NCI-H82 treated with DMSO at 0.1 percent for 48 hours (cell line): ENCODE measurements around the gene CEBPB.
"Not testable (repeated sequence)": the region's sequence is repeated elsewhere in the genome, so short reads cannot be mapped to it uniquely, and the experiment has no call there.

Source experiments
- DNase-seq: peaks from one replicate; lab custom pipeline; 2025; ENCODE audit not compliant: unreplicated experiment; lab: John Stamatoyannopoulos, UW

The CEBPB gene

DNA sequence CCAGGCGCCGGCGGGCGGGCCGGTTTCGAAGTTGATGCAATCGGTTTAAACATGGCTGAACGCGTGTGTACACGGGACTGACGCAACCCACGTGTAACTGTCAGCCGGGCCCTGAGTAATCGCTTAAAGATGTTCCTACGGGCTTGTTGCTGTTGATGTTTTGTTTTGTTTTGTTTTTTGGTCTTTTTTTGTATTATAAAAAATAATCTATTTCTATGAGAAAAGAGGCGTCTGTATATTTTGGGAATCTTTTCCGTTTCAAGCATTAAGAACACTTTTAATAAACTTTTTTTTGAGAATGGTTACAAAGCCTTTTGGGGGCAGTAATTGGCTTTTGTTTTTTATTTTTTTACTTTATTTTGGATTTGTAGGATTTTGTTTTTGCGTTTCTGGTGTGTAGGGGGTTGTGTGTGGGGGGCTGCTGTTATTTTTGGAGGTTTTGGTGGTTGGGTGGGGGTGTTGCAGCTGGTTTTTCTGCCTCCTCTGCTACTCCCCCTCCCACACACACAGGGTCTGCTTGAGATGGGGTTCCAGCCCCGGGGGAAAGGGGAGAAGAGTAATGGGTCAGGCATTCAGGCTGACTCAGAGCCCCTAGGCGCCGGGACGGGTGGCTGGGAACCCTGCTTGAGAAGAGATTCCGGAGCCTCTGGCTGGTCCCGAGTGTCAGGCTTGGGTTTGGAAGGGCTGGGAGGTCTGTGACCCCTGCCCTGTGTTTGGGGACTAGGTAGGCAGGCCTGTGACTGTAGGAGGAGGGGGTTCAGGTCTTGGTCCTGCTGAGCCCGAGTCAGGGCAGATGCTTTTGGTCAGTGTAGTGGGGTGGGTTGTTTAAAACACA is 2.0 kb downstream of the CEBPB start:
- peak; percentile 68 for DNase-seq

DNA sequence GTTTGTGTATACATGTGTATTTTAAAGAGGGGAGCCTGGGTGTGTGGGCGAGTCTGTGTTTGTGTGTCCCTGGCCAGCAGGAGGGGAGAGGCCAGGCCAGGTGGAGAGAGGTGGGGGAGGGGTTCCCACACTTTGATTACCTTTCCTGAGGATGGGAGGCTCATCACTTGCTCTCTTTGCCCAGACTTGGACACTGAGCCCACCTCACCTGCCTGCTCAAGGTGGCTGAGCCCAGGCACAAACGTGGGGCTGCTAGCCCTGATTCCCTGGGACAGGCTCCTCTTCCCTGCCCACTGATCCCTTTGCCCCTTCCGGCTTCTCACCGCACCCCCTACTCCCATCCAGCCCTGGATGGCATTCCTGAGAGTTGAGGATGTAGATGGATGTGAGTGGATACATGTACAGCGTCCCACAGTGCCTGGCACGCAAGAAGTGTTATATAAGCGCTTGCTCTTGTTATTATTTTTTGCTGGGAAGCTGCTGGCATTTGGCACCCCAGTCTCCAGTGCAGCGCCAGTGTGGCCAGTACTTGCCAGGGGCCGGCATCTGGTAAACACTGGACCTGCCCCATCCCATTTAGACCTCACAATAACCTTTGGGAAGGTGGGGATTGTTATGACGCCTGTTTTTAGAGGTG is 2.7 kb downstream of the CEBPB start:
- DNase-seq = no peak

DNA sequence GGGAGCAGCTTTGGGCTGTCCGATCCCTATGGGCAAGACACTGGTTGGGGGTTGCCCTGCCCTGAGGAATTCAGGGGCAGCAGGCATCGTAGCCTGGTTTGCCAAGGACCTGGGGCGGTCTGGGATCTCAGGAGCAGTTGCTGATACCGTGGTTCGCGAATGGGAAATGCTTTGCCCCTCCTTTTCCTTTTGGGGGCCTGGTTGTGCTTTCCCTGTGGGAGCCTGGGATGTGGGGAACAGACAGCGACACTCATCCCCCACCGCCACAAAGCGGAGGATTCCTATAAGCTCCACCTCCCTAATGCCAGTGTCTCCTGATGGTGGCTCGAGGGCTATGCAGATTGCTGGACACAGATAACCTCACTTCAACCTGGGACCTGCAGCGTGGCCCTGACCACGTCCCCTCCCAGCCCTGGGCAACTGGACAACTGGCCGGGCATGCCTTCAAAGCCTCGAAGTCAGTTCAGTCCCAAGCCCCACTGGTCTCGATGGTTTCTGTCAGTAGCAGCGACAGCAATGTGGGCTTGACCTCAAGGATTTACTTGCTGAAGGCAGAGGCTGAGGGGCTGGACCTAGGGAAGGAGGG is 3.3 kb downstream of the CEBPB start:
- DNase-seq = no peak

DNA sequence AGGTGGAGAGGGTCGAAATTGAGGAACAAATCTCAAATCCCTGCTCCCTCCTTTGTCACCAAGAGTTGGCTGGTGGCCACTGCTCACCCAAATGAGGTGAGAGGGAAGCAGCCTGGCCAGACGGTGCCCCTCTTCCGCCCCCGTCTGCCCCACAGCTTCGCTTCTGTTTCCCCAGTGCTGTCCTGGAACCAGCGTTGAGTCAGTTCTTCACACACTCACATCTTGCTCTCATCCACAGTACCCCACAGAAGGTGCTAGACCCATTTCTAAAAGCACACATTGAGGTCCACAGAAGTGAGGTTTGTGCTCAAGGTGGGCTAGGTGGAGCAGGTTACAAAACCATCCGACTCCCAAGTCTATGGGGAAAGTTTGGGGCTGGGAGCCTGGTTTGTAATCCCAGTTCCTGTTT is 3.8 kb downstream of the CEBPB start:
- no peak for DNase-seq

DNA sequence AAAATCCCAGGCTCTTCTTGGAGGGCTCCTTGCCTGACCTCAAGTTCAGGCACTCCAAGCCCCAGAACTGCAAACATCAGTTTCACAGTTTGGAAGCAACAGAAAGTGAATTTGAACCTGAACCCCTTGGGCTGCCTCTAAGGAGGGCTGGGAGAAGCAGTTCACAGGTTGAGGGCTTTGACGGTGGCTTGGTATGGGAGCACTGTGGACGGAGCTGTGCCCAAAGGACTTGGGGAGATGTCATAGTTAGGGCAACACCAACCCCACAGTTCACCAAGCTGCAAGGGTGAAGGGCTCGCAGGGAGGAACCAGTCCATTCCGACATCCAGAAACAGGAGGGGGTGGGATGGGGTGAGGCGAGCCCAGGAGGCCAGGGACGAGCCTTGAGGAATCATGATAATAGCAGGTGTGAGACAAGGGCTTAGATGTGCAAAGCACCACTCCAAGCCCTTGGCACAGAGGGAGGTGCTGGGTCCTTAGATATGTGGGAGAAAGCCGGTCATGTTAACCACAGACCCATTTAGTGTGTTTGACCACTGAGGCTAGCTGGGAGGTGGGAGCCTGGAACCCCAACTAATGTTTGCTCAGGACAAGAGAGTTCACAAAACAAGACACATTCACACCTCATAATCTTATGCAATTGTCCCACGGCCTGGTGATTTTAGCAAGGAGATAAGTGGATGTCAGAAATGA is 4.3 kb downstream of the CEBPB start:
- DNase-seq = no peak

DNA sequence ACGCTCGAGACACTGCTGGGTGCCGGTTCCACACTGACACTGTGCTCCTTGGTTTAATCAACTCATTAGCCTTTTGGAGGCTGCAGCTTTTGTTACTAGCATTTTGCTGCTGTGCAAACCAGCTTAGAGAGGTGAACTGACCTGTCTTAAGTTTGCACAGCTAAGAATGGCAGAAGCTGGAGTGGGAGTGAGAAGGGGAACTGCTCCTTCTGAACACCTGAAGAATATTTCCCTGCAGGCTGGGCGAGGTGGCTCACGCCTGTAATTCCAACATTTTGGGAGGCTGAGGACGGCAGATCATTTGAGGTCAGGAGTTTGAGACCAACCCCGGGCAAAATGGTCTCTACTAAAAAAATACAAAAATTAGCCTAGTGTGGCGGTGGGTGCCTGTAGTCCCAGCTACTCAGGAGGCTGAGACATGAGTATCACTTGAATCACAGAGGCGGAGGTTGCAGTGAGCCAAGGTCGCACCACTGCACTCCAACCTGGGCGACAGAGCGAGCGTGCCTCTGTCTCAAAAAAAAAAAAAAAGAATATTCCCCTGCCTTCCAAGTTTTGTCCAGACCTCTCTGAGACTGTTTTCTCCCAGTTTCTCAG is 5.0 kb downstream of the CEBPB start:
- no peak for DNase-seq

DNA sequence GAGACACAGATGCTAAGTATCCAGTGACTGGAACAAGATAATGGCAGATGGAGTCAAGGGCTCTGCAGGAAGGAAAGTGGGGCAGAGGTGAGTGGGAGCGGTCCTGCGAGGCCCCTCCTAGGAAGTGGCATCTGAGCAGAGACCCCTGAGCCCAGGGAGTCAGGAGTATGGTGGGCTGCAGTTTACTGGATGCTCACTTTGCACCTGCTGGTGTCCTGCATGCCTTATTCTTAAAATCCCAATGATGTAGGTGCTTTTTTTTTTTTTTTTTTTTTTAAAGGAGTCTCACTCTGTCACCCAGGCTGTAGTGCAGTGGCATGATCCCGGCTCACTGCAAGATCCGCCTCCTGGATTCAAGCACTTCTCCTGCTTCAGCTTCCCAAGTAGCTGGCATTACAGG is 5.6 kb downstream of the CEBPB start:
- no peak for DNase-seq

DNA sequence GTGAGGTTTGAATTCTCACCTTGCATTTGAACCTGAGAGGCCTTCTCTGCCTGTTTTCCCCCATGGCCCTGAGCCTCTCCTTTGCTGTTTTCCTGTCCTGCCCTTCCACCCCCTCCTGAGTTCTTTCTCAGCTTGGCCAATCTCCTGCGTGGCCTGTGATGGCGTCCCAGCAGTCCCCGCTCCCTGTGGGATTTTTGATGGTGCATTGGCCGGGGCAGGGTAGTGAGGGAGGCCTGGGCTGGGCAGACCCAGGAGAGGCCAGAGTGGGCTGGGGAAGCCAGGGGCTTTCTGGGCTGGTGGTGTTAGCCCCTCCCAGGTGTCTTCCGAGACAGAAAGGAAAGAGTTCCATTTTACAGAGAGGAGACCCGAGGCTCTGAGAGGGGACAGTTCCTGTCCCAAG is 6.3 kb downstream of the CEBPB start:
- DNase-seq = no peak

DNA sequence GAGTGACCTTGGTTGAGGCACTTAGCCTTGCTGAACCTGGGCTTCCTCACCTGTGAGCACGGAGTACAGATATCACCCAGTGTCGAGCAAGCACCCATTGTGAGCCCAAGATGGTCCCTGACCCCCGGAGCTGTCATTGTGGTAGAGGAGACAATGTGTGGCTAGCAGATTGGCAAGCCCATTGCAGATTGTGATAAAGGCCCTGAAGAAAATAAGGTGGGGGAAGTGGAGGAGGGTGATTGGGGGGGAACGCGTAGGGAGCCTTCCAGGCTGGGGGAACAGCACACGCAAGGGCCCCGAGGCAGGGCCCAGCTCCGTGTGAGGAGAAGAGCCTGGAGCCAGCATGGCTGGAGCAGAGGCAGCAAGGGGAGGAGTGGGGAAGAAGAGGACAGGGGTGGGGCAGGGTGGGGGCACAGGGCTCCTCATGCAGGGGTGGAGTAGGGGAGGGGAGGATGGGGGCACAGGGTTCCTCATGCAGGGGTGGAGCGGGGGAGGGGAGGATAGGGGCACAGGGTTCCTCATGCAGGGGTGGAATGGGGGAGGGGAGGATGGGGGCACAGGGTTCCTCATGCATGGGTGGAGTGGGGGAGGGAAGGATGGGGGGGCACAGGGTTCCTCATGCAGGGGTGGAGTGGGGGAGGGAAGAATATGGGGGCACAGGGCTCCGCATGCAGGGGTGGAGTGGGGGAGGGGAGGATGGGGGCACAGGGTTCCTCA is 7.0 kb downstream of the CEBPB start:
- DNase-seq = no peak

DNA sequence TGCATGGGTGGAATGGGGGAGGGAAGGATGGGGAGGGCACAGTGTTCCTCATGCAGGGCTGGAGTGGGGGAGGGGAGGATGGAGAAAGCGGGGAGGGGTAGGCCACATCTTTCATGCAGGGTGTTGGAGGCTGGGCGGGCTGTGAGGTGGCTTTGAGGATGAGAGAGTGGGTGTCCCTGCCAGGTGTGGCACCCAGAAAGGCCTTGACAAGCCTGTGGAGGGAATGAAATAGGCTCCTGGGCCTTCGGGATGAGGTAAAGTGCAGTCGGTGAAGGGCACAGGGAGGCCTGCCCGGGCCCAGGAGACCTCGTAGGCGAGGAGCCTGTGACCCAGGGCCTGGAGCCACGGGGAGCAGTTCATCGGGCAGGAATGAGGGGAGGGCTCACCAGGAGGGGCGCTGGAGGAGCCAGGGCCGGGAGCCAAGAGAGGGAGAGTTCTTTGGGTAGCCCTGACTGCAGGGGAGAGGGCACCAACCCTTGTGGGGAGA is 7.6 kb downstream of the CEBPB start:
- no peak for DNase-seq

DNA sequence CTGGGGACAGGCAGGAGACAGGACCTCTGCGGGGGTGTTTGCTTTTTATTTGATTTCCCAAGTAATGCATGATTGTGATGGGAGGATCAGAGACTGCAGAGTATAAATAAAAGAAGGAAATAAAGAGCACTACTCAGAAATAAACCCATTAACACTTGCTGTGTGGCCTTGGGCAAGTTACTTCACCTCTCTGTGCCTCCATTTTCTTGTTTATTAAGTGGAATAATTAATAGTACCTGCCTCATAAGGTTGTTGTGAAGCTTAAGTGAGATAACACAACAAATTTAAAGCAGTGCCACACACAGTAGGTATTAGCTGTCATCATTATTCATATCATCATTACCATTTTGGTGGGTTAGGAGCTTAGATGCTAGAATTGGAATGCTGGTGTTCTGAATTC is 8.1 kb downstream of the CEBPB start:
- no peak for DNase-seq

DNA sequence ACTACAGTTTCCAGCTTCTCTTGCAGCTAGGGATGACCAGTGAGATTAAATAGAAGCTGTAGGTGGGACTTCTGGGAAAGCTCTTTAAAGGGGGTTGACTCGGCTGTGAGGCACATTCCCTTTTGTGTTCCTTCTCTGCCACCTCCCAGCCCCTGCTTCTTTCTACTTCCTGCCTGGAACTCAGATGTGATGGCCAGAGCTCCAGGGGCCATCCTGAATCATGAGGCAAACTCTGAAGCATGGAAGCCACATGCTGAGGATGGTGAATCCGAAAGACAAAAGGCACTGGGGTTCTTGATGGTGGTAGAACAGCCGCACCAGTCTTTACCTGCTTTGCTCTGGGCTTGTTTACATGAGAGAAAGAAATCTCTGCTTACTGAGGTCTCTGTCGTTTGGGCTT is 9.1 kb downstream of the CEBPB start:
- no peak for DNase-seq

DNA sequence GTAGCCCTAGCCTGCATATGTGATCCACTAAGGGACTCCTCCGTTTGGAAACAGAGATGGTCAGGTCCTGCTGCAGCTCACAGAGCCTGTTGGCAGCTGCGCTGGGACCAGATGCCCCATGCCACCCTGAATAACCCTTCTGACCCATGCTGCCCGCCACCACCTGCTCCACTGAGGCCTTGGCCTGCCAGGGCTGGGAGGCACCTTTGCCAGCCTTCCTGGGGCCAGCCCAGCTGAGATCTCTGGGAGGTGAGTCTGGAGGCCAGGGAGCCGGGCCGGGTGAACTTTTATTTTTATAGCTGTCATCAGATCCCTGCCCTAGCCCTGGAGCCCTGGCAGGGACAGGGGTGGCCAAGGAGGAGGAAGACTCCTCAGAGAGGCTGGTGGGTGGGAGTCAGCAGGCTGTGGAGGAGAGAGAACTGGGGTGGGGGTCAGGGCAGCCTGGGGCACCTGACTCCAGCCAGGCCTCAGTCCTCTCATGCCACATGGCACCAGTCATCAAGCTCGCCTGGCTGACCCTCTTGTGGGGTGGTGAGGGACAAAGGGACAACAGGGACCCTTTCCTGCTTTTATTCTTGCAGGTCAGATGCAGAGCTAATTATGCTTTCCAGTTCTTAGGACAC is 10.0 kb downstream of the CEBPB start:
- no peak for DNase-seq

DNA sequence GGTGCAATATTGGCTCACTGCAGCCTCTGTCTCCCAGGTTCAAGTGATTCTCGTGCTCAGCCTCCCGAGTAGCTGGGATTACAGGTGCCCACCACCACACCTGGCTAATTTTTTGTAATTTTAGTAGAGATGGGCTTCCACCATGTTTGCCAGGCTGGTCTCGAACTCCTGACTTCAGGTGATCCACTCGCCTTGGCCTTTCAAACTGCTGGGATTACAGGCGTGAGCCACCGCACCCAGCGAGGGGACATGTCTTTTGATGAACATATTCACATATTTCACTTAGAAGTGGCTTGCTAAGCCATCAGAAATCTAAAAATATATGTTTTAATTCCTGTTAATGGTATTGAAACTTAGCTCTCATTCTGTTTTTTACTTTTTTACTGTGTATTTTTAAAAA is 11.1 kb downstream of the CEBPB start:
- not testable (repeated sequence) for DNase-seq

DNA sequence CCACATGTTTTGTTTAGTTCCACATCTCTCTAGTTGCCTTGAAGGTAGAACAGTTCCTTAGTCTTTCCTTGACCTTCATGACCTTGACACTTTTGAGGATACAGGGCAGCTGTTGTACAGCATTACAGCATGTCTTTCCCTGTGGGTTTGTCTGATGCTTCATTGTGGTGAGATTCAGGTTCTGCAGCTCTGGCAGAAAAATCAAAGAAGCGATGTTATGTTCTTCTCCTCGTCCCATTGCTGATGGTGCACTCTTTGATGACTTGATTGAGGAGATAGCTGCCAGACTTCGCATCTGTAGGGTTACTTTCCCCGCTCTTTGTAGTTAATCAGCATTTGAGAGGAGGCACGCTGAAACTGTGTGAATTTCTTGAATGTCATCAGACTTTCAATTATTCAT is 12.0 kb downstream of the CEBPB start:
- DNase-seq = no peak

DNA sequence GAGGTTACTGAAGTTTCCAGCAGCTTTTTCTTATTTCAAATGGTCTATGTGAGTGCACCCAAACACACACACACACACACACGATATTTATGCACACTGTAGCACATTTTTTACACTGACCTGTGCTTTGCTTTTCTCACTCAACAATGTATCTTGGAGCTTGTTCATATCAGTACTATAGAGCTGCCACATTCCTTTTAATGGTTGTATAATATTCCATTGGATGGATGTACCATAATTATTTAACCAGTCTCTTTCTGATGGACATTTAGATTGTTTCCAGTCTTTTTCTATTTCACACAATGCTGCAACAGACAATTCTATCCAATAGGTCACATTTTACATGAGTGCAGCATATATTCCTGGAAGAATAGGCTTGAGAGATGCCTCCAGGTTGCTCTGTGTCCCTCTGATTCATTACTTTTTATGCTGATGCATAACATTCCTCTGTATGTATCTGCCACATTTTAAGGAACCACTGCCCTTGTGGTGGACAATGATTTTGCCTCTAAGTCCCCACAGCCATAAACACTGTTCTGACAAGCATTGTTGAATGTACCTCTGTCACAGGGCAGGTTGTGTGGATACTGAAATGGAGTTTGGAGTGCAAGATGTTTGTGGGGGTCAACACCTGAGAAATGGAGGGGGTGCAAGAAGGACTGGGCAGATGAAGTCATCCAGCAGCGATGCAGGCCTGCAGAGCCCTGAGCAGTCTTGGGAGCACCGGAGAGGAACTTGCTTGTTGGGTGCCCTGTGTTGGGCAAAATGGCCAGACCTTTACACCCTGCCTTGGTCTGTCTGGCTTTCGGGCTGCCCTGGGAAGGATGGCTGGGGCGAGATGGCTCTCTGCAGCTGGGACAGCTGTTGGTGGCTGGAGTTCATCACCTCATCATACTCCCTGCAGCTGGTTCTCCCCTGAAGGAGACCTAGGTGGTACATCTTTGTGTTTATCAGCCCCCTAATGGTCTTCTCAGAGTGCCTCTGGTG is 13.6 kb downstream of the CEBPB start:
- no peak for DNase-seq

DNA sequence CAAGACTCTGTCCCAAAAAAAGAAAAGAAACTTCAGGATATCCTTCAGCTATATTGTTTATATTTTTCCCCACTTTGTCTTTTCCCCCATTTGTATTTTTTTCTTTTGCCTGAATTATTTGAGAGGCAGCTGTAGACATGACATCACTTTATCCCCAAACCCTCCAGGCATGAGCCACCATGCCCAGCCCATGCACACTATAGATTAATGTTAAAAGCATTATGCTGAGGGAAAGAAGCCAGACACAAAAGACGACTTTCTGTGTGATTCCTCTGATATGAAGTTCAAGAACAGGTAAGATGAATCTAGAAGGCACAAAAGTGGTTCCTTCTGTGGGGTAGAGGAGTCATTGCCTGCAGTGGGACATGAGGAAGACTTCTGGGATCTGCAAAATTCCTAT is 16.4 kb downstream of the CEBPB start:
- DNase-seq = no peak

DNA sequence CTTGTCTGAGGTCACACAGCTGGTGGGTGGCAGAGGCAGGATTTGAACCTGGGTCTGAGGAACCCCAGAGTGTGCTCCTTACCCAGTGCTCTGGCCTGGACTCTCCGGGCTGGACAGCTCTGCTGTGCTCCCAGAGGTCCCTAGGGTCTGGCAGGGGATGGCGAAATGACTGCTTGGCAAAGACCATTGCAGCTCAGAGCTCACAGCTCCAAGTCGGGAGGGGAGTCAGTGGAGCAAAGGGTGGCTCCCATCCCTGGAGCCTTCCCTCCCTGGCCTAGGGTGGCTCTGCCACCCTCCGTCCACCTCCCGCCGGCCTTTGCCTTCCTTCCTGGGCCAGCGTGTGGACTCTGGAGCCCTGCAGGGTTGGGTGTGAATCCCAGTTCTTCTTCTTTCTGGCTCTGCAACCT is 17.5 kb downstream of the CEBPB start:
- DNase-seq = no peak

DNA sequence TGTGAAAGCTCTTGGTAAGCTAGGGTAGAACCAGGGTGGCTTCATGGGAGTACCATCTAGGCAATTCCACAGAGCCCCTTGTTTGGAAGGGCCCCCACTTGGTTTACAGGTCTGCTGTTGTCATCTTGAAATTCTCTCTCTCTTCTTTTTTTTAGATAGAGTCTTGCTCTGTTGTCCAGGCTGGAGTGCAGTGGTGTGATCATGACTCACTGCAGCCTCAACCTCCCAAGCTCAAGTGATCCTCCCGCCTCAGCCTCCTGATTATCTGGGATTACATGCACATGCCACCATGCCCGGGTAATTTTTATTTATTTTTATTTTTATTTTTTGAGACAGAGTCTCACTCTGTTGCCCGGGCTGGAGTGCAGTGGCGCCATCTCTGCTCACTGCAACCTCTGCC is 18.2 kb downstream of the CEBPB start:
- not testable (repeated sequence) for DNase-seq
